Germinal center (tissue), 1 donor: ENCODE measurements around the gene STAM2.

Experiments used
- DNase-seq: peaks from one replicate; pipeline ENCODE4 v3.0.0; 2012; ENCODE audit warnings: mixed read lengths, low spot score

Gene STAM2

DNA sequence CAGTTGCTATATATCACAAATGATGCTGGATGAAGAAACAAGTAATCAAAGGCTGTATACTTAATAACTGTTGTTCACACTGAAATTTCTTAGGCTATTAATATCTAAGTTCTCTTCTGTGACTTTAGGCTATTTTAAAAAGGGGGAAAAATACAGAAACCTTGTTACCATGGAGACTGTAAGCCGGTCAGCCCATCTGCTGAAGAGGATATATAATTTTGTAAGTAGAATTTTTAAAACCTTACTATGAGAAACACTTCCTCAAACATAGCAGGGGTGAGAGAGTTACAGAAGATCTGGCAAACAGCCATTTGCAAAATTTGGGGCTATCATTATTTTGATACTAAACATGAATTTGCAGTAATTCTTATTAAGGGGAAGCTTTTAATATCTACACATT, 104.5 kb downstream of the STAM2 start:
- DNase-seq: peak; percentile 53

DNA sequence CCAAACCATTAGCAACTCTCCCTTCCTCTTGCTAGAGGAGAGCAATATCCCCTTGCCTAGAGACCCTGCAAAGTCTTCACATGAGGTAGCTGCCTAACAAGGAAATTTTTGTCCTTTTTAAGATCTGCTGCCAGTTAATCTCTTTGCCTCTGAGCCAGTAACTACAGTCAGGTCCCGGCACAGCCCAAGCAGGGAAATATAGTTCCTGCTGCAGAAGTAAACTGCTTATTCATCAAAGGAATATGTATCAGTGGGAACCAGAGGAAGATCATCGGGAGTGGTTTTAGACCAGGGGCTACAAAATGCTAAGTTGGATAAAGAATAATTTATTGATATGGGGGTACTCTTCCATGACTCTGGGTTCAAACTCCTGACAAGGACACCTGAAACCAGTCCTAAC, 107.3 kb downstream of the STAM2 start:
- no peak for DNase-seq

DNA sequence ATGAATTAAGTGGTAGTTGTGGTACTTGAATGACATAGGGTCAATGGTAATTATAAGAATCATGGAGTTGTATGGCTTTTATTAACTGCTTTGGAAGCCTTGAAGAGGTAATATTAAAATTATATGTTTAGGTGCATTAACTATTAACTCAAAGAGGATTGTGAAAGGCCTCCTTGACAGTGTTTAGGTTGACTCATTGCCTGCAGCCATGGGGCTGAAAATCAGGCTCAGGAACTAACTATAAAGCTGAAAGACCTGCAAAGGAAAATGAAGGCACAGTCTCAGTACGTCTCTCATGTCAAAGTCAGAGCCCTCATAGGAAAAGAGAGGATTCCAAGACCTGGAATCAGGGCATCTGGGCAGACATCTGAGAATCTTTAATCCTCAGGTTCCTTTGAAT, 107.7 kb downstream of the STAM2 start:
- DNase-seq: no peak
